Gastroesophageal sphincter (tissue), 3 donors: ENCODE data around the gene USP9X.

Experiments
- POLR2A ChIP-seq, 2 donors: fragments of 450-650 bp; IDR thresholded peaks; one replicate each; pipeline ENCODE4 v1.6.1; 2017; ENCODE audit warnings: antibody characterized with exemption in 2 of 2, mild to moderate bottlenecking in 2 of 2, moderate library complexity in 1 of 2
- TF ChIP-seq, protein P1 (sequence below), 4 experiments: fragments of 200-600 bp in 2 of 4; fragments of 450-650 bp in 2 of 4; sonication (generic) in 1 of 4; IDR thresholded peaks; one replicate each; pipeline ENCODE4 v1.5.1; 2017 to 2019; ENCODE audit warnings: antibody characterized with exemption in 4 of 4, mild to moderate bottlenecking in 2 of 4, moderate library complexity in 2 of 4

DNA sequence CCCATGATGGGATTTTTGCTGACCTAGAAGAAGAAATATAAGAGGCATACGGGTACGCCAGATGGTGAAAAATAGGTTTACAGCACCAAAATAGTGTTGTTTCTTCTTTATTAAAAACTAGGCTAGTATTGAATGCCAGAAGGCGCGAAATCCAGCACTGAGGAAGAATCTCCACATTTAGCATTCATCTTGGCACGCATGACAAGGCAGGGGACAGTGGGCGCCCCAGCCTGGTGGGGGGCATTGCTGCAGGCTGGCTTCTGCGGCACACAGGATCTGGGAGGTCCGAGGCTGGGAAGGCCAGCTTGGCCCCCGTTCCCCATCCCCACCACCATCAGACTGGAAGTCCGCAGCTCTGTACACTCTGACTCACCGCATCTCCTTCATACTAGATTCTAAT, 173.0 kb downstream of the USP9X start:
- TF ChIP-seq, protein P1, sequence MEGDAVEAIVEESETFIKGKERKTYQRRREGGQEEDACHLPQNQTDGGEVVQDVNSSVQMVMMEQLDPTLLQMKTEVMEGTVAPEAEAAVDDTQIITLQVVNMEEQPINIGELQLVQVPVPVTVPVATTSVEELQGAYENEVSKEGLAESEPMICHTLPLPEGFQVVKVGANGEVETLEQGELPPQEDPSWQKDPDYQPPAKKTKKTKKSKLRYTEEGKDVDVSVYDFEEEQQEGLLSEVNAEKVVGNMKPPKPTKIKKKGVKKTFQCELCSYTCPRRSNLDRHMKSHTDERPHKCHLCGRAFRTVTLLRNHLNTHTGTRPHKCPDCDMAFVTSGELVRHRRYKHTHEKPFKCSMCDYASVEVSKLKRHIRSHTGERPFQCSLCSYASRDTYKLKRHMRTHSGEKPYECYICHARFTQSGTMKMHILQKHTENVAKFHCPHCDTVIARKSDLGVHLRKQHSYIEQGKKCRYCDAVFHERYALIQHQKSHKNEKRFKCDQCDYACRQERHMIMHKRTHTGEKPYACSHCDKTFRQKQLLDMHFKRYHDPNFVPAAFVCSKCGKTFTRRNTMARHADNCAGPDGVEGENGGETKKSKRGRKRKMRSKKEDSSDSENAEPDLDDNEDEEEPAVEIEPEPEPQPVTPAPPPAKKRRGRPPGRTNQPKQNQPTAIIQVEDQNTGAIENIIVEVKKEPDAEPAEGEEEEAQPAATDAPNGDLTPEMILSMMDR (IDR thresholded peaks at IDR 0.05) = no peak
- TF ChIP-seq POLR2A (IDR thresholded peaks at IDR 0.05) = no peak
